ENCODE measurements around the gene UBE3C.

- TF ChIP-seq POLR2AphosphoS5 (IDR thresholded peaks at IDR 0.05; ENCODE audit: low read depth, low read length) (no peak), CTCF (IDR thresholded peaks at IDR 0.05) (no peak), SIN3A (IDR thresholded peaks at IDR 0.05; ENCODE audit: borderline replicate concordance, insufficient read depth, low read depth, low read length) (no peak), TCF7L2 (IDR thresholded peaks at IDR 0.05; ENCODE audit: low read depth, low read length) (no peak)
- TF ChIP-seq, protein P1, sequence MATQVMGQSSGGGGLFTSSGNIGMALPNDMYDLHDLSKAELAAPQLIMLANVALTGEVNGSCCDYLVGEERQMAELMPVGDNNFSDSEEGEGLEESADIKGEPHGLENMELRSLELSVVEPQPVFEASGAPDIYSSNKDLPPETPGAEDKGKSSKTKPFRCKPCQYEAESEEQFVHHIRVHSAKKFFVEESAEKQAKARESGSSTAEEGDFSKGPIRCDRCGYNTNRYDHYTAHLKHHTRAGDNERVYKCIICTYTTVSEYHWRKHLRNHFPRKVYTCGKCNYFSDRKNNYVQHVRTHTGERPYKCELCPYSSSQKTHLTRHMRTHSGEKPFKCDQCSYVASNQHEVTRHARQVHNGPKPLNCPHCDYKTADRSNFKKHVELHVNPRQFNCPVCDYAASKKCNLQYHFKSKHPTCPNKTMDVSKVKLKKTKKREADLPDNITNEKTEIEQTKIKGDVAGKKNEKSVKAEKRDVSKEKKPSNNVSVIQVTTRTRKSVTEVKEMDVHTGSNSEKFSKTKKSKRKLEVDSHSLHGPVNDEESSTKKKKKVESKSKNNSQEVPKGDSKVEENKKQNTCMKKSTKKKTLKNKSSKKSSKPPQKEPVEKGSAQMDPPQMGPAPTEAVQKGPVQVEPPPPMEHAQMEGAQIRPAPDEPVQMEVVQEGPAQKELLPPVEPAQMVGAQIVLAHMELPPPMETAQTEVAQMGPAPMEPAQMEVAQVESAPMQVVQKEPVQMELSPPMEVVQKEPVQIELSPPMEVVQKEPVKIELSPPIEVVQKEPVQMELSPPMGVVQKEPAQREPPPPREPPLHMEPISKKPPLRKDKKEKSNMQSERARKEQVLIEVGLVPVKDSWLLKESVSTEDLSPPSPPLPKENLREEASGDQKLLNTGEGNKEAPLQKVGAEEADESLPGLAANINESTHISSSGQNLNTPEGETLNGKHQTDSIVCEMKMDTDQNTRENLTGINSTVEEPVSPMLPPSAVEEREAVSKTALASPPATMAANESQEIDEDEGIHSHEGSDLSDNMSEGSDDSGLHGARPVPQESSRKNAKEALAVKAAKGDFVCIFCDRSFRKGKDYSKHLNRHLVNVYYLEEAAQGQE (IDR thresholded peaks at IDR 0.05; ENCODE audit: insufficient read depth in 1 of 2, low read depth in 2 of 2, low read length in 1 of 2): no peak
Observed at GRCh38 chr7:157113607-157114006, 25.1 kb upstream of the UBE3C start.

All from Panc1 (cell line).